ENCODE measurements around the gene B4GALNT3. TPM values are rescaled to one million over a fixed set of nuclear protein-coding genes. Genes with fewer than 3 reads are reported as not detected.

Gene B4GALNT3
- total RNA-seq, 1 donor from 2014 or later = 32.5 TPM

DNA sequence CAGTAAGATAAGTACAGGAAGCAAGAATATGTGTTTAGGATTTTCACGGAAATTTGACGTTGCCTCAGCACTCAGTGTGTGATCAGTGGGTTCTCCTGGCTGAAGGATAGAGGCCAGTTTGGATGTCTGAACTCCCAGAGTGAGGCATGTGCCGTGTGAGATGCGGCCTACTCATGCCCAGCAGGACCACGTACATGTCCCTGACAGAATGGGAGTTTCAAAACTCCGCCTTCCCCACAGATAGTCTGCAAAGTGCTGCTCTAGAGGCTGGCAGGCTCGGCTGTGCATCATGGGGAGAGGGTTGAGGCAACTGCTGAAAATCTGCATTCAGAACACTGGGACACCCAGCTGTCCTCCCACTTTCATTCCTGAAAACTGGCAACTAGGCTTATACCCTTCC is 145.2 kb downstream of the B4GALNT3 start:
- no peaks in the 10 kb centered on the region for H3K27me3 Mint-ChIP-seq
- no peaks in the 10 kb centered on the region for H3K9me3 Mint-ChIP-seq
- TF ChIP-seq, protein P1, sequence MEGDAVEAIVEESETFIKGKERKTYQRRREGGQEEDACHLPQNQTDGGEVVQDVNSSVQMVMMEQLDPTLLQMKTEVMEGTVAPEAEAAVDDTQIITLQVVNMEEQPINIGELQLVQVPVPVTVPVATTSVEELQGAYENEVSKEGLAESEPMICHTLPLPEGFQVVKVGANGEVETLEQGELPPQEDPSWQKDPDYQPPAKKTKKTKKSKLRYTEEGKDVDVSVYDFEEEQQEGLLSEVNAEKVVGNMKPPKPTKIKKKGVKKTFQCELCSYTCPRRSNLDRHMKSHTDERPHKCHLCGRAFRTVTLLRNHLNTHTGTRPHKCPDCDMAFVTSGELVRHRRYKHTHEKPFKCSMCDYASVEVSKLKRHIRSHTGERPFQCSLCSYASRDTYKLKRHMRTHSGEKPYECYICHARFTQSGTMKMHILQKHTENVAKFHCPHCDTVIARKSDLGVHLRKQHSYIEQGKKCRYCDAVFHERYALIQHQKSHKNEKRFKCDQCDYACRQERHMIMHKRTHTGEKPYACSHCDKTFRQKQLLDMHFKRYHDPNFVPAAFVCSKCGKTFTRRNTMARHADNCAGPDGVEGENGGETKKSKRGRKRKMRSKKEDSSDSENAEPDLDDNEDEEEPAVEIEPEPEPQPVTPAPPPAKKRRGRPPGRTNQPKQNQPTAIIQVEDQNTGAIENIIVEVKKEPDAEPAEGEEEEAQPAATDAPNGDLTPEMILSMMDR (conservative IDR thresholded peaks at IDR 0.05) = no peak
- H3K4me1 Mint-ChIP-seq (ENCODE audit: unreplicated experiment) = no peaks in the 10 kb centered on the region
- H3K27ac Mint-ChIP-seq = no peak overlapping the region
- H3K36me3 Mint-ChIP-seq = no peaks in the 10 kb centered on the region
- no peak overlapping the region for H3K4me3 Mint-ChIP-seq
- DNase-seq (ENCODE audit: extremely low spot score, unreplicated experiment) = no peak

DNA sequence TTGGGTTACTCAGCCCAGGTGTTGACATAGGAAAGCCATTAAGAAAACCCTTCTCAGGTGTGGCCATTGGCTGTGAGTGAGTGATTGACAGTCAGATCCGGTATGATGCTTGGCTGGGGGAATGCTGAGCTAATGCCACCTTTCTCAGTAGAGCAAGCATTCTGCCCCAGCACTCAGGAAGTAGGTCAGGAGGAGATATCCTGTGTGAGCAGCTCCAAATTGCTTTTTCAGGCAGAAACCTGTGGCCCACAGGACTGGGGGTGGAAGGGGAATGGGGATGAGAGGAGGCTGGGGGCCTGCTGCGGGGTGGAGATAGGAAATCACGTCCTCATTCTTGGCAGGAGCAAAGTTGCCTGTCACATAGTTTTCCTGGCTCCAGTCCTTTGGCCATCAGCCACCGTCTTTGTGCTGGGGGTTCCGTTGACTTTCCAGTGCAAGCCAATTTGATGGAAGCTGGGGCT is 147.8 kb downstream of the B4GALNT3 start:
- H3K4me1 Mint-ChIP-seq (ENCODE audit: unreplicated experiment) = no peaks in the 10 kb centered on the region
- H3K27ac Mint-ChIP-seq = no peak overlapping the region
- peaks cover 6% of the 10 kb centered on the region for H3K27me3 Mint-ChIP-seq
- H3K4me3 Mint-ChIP-seq = no peak overlapping the region
- TF ChIP-seq, protein P1 (conservative IDR thresholded peaks at IDR 0.05) = no peak
- no peak for DNase-seq (ENCODE audit: extremely low spot score, unreplicated experiment)
- no peaks in the 10 kb centered on the region for H3K9me3 Mint-ChIP-seq
- H3K36me3 Mint-ChIP-seq = no peaks in the 10 kb centered on the region

DNA sequence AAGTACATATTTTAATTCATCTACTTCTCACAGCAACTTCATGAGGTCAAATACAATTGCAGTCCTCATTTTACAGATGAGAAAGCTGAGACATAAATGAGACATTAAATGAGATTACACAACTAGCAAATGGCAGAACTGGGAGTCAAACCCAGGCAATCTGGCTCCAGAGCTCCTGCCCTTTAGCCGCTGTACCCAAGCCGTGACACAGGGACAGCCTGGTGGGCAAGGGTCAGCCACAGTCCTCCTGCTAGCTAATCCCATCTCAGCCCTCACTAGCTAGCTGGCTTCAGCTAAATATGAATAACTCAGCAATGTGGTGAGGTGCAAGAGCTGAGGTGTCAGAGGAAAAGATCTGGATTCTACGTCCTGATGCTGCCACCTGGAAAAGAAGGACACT is 148.7 kb downstream of the B4GALNT3 start:
- H3K4me3 Mint-ChIP-seq = no peak overlapping the region

DNA sequence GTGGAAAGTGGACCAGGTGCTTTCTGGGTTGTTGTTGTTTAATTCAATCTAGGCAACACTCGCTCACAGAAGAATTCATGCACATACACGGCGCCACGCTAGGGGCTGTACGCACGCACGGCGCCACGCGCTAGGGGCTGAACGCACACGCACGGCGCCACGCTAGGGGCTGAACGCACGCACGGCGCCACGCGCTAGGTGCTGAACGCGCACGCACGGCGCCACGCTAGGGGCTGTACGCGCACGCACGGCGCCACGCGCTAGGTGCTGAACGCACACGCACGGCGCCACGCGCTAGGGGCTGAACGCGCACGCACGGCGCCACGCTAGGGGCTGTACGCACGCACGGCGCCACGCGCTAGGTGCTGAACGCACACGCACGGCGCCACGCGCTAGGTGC is 149.2 kb downstream of the B4GALNT3 start:
- Mint-ChIP-seq H3K4me3 (no peak overlapping the region), H3K27me3 (peaks cover 6% of the 10 kb centered on the region), H3K36me3 (no peaks in the 10 kb centered on the region), H3K4me1 (ENCODE audit: unreplicated experiment) (no peaks in the 10 kb centered on the region), H3K27ac (no peak overlapping the region), H3K9me3 (no peaks in the 10 kb centered on the region)
- DNase-seq (ENCODE audit: extremely low spot score, unreplicated experiment) = no peak
- TF ChIP-seq, protein P1 (conservative IDR thresholded peaks at IDR 0.05) = no peak

More for the DNA sequence above, 148.7 kb downstream of the B4GALNT3 start:
- Mint-ChIP-seq H3K27me3 (peaks cover 6% of the 10 kb centered on the region), H3K27ac (no peak overlapping the region), H3K9me3 (no peaks in the 10 kb centered on the region), H3K36me3 (no peaks in the 10 kb centered on the region), H3K4me1 (ENCODE audit: unreplicated experiment) (no peaks in the 10 kb centered on the region)
- DNase-seq (ENCODE audit: extremely low spot score, unreplicated experiment) = no peak
- TF ChIP-seq, protein P1 (conservative IDR thresholded peaks at IDR 0.05) = no peak

DNA sequence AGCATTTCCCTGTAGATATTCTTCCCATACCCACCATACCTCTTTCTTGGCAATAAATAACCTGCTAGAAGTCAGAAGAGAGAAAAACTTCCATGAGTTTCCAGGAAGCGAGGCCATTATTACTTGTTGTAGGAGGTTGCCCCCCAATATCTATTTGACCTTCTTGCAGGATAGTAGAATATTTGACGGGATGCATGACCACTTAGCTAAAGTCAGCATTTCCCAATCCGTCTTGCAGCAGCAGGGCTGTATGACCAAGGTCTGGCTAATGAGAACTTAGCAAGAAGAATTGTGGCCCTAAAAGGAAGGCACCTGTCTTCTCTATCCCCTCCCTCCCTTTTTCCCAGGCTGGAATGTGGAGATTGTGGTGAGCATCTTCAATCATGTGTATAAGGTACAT is 152.0 kb downstream of the B4GALNT3 start:
- H3K4me1 Mint-ChIP-seq (ENCODE audit: unreplicated experiment) = no peaks in the 10 kb centered on the region
- H3K9me3 Mint-ChIP-seq = no peaks in the 10 kb centered on the region
- no peak for DNase-seq (ENCODE audit: extremely low spot score, unreplicated experiment)
- H3K36me3 Mint-ChIP-seq = no peaks in the 10 kb centered on the region
- no peak overlapping the region for H3K27ac Mint-ChIP-seq
- H3K27me3 Mint-ChIP-seq = peaks cover 14% of the 10 kb centered on the region
- TF ChIP-seq, protein P1 (conservative IDR thresholded peaks at IDR 0.05) = no peak
- no peak overlapping the region for H3K4me3 Mint-ChIP-seq

DNA sequence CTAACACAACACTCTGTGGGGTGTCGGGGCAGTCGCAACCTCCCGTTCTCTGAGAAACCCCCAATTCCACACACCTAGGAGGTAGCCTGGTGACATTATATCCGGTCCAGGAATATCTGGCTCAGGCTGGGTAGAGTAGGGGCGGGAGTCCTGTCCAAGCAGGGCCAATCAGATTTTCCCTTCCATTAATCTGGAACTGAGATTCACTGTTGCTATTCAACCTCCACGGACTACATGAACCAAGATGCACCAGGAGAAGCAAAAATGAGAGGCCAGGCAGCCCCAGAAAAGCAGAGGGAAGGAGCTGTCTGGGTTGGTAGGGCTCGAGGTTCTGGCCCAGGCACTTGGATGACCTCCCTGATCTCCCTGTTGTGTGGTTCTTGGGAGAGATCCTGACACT is 152.6 kb downstream of the B4GALNT3 start:
- H3K27ac Mint-ChIP-seq = no peak overlapping the region

More for the DNA sequence above, 152.6 kb downstream of the B4GALNT3 start:
- no peak for DNase-seq (ENCODE audit: extremely low spot score, unreplicated experiment)
- Mint-ChIP-seq H3K9me3 (no peaks in the 10 kb centered on the region), H3K4me3 (no peak overlapping the region), H3K4me1 (ENCODE audit: unreplicated experiment) (no peaks in the 10 kb centered on the region), H3K36me3 (no peaks in the 10 kb centered on the region), H3K27me3 (peaks cover 15% of the 10 kb centered on the region)
- TF ChIP-seq, protein P1 (conservative IDR thresholded peaks at IDR 0.05) = no peak

Measured in type B pancreatic cell (in vitro differentiated cells).